OCI-LY3 (cell line): ENCODE results near the gene TREX2.

ENCODE experiments used
- H2AFZ ChIP-seq: fragments of 200-600, 300-600 bp; shearing (Covaris generic); 2 replicates; pipeline ENCODE4 v1.6.0; 2014; ENCODE audit warnings: antibody characterized with exemption, low read depth, low read length
- H3K27ac ChIP-seq: fragments of 200-600, 300-600 bp; sonication (generic); 2 replicates; pipeline ENCODE4 v1.5.1; 2014; ENCODE audit warnings: mild to moderate bottlenecking, low read length, moderate library complexity, mixed read lengths
- H3K27me3 ChIP-seq: fragments of 200-600, 300-600 bp; sonication (generic); 2 replicates; pipeline ENCODE4 v1.6.1; 2014; ENCODE audit warnings: low read depth, low read length, mixed read lengths
- H3K36me3 ChIP-seq: fragments of 200-600, 300-600 bp; sonication (generic); replicated peaks from 2 replicates; pipeline ENCODE3; 2014; ENCODE audit warnings: low read depth, low read length, mixed read lengths
- H3K4me1 ChIP-seq: fragments of 300-600, 200-600 bp; sonication (generic); 2 replicates; pipeline ENCODE4 v1.6.1; 2014; ENCODE audit warnings: low read length, mixed read lengths
- H3K4me2 ChIP-seq: fragments of 200-600, 300-600 bp; sonication (generic); 2 replicates; pipeline ENCODE4 v1.6.1; 2014; ENCODE audit warnings: low read length, mixed read lengths
- H3K4me3 ChIP-seq: fragments of 300-600, 200-600 bp; sonication (generic); 2 replicates; pipeline ENCODE4 v1.5.1; 2014; ENCODE audit warnings: antibody characterized with exemption, mild to moderate bottlenecking, low read length, moderate library complexity
- H3K79me2 ChIP-seq: fragments of 300-600, 200-600 bp; shearing (Covaris generic); 2 replicates; pipeline ENCODE4 v1.6.1; 2014; ENCODE audit warnings: mild to moderate bottlenecking, low read length, mixed read lengths
- H3K9ac ChIP-seq: fragments of 300-600, 200-600 bp; shearing (Covaris generic); 2 replicates; pipeline ENCODE4 v1.6.0; 2014; ENCODE audit warnings: mild to moderate bottlenecking, low read length, moderate library complexity
- H3K9me3 ChIP-seq: fragments of 200-600, 300-600 bp; shearing (Covaris generic); 2 replicates; pipeline ENCODE4 v1.6.1; 2014; ENCODE audit warnings: low read length, mixed read lengths; ENCODE audit not compliant: insufficient read depth
- H4K20me1 ChIP-seq: fragments of 200-600, 300-600 bp; sonication (generic); 2 replicates; pipeline ENCODE4 v1.6.1; 2016; ENCODE audit warnings: low read length, mixed read lengths; ENCODE audit not compliant: insufficient read depth
- EZH2phosphoT487 ChIP-seq: fragments of 200-600 bp; shearing (Covaris generic); IDR thresholded peaks from 2 replicates; pipeline ENCODE4 v1.6.1; 2018; ENCODE audit warnings: antibody characterized with exemption, mixed run types, low read depth
- TF ChIP-seq, protein P1 (sequence below): fragments of 200-600, 300-600 bp; sonication (generic); IDR thresholded peaks from 2 replicates; pipeline ENCODE4 v1.5.1; 2014; ENCODE audit warnings: antibody characterized with exemption, low read length, low read depth

TREX2 gene

DNA sequence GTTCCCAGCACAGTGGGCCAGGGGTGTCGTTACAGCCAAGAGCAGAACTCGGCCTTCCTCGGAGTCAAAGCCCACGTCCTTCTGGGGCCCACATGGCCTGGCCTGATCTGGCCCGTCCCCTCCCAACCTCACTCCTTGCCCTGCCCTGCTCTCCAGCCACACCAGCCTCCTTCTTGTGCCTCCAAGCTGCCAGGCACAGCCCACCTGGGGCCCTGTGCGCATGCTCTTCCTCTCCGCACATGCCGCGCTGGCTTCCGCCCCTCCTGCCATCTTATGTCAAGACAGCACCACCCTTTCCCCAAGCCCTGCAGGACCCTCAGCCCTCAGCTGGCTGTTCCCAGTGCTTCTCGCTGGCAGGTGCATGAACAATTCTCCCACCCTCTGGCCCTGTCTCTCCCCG lies 17.7 kb upstream of the TREX2 start:
- Histone ChIP-seq H3K36me3 (peaks cover 3% of the 10 kb centered on the region), H3K27me3 (no peaks in the 10 kb centered on the region), H3K27ac (no peak overlapping the region), H3K79me2 (peaks cover 29% of the 10 kb centered on the region), H3K4me3 (no peak overlapping the region), H3K9ac (no peak overlapping the region), H4K20me1 (no peaks in the 10 kb centered on the region), H3K4me2 (no peak overlapping the region), H3K9me3 (no peaks in the 10 kb centered on the region), H3K4me1 (no peaks in the 10 kb centered on the region), H2AFZ (no peak overlapping the region)
- TF ChIP-seq, protein P1, sequence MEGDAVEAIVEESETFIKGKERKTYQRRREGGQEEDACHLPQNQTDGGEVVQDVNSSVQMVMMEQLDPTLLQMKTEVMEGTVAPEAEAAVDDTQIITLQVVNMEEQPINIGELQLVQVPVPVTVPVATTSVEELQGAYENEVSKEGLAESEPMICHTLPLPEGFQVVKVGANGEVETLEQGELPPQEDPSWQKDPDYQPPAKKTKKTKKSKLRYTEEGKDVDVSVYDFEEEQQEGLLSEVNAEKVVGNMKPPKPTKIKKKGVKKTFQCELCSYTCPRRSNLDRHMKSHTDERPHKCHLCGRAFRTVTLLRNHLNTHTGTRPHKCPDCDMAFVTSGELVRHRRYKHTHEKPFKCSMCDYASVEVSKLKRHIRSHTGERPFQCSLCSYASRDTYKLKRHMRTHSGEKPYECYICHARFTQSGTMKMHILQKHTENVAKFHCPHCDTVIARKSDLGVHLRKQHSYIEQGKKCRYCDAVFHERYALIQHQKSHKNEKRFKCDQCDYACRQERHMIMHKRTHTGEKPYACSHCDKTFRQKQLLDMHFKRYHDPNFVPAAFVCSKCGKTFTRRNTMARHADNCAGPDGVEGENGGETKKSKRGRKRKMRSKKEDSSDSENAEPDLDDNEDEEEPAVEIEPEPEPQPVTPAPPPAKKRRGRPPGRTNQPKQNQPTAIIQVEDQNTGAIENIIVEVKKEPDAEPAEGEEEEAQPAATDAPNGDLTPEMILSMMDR, result no peak
- TF ChIP-seq EZH2phosphoT487, result no peak

DNA sequence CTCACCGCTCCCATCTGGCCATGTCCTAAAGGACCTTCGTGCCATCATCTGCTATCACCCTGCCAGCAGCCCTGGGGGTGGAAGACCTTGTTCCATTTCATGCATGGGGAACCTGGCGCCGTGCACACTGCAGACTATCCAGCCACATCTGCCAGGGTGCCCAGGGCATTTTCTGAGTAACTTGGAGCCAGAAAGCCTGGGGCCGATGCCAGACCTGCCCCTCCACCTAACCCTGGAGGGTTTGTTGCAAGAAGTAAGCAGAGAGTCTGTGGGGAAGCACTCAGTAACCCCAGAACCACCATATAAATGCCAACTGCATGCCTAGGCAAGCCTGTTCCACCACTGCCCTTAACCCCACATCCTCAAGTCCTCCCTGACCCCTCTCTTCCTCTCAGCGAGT lies 17.2 kb upstream of the TREX2 start:
- no peak overlapping the region for H3K9ac ChIP-seq
- peaks cover 3% of the 10 kb centered on the region for H3K36me3 ChIP-seq
- TF ChIP-seq EZH2phosphoT487, result no peak
- TF ChIP-seq, protein P1, result no peak
- no peak overlapping the region for H3K4me2 ChIP-seq
- H2AFZ ChIP-seq, result no peak overlapping the region
- no peaks in the 10 kb centered on the region for H3K27me3 ChIP-seq
- H3K27ac ChIP-seq, result no peak overlapping the region
- H3K4me3 ChIP-seq, result no peak overlapping the region
- no peaks in the 10 kb centered on the region for H4K20me1 ChIP-seq
- no peaks in the 10 kb centered on the region for H3K4me1 ChIP-seq
- no peaks in the 10 kb centered on the region for H3K9me3 ChIP-seq
- peaks cover 24% of the 10 kb centered on the region for H3K79me2 ChIP-seq

DNA sequence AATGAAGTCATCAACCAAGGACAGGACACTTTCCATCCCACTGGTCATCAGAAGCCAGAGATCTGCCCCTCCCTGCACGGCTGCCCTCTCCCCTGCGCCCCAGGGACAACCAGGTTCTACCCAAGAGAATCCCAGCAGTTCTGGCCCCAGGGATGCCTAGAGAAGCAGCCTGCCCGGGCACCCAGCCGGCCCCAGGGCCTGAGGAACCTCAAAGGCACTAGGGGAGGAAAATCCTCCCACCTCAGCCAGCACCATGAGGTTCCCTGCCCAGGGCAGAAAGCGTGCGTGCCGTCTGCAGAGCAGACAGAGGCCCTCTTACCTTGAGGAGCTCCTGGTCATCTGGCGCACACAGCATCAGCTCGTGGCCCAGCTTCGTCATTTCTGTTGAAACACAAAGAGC lies 16.4 kb upstream of the TREX2 start:
- no peak overlapping the region for H3K4me2 ChIP-seq

DNA sequence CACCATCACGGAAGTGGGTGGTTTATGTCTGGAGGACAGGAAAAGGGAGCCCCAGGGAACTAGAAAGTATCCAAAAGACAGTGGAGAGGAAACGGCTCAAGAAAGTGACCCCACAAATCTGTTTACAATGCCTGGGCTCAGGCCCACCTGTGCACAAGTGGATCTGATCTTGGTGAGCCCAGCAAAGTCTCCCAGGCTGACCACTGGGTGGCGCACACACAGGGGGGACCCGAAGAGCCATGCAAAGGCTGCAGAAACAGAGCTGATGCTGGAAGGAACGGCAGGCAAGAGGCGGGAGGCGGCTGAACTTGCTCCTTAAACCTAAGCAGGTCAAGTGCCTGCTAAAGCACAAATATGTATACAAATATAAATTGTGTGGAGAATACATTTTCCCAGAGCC lies 15.0 kb upstream of the TREX2 start:
- TF ChIP-seq, protein P1, result peak; percentile 67
- TF ChIP-seq EZH2phosphoT487, result no peak
- H3K79me2 ChIP-seq, result peaks cover 3% of the 10 kb centered on the region; the same call in 1 of the 2 replicates
- no peak overlapping the region for H3K4me2 ChIP-seq
- no peak overlapping the region for H3K9ac ChIP-seq
- H3K4me1 ChIP-seq, result no peaks in the 10 kb centered on the region
- H3K27me3 ChIP-seq, result no peaks in the 10 kb centered on the region
- no peaks in the 10 kb centered on the region for H3K9me3 ChIP-seq
- H3K4me3 ChIP-seq, result no peak overlapping the region
- peaks cover 3% of the 10 kb centered on the region for H3K36me3 ChIP-seq
- no peak overlapping the region for H2AFZ ChIP-seq
- no peaks in the 10 kb centered on the region for H4K20me1 ChIP-seq
- no peak overlapping the region for H3K27ac ChIP-seq

More for the DNA sequence above, 16.4 kb upstream of the TREX2 start:
- Histone ChIP-seq H3K9ac (no peak overlapping the region), H3K36me3 (peaks cover 3% of the 10 kb centered on the region), H3K79me2 (peaks cover 17% of the 10 kb centered on the region), H3K9me3 (no peaks in the 10 kb centered on the region), H3K27ac (no peak overlapping the region), H3K4me3 (no peak overlapping the region), H3K4me1 (no peaks in the 10 kb centered on the region), H4K20me1 (no peaks in the 10 kb centered on the region), H3K27me3 (no peaks in the 10 kb centered on the region), H2AFZ (no peak overlapping the region)
- TF ChIP-seq, protein P1, result no peak
- no peak for TF ChIP-seq EZH2phosphoT487
